Muscle of back (tissue), 11 donors: ENCODE data around the gene ACSS1. TPM values are rescaled to one million over a fixed set of nuclear protein-coding genes. Genes with fewer than 3 reads are reported as not detected.
"Not testable (repeated sequence)": the region's sequence is repeated elsewhere in the genome, so short reads cannot be mapped to it uniquely, and the experiment has no call there.

Experiments
- DNase-seq, 3 donors: peaks; one replicate each; pipeline versions ENCODE4 v3.0.0 to v3.0.0-alpha.2; 2013
- polyA plus RNA-seq, 10 donors: library from polyadenylated mRNA; unstranded; fragments of 120-200 nt; gene quantifications; one replicate each; pipeline ENCODE4 v1.2.1, GENCODE V29; 2013; ENCODE audit not compliant: insufficient read length in 10 of 10

ACSS1 gene
- polyA plus RNA-seq, 10 donors, result 16.3 to 30.2 (median 18.9) TPM

GRCh38 chr20:25013478-25014380 is 44.2 kb downstream of the ACSS1 start:
- DNase-seq, result no peak

GRCh38 chr20:25012616-25013189 is 45.2 kb downstream of the ACSS1 start:
- DNase-seq, result no peak

GRCh38 chr20:25011831-25012241 is 46.1 kb downstream of the ACSS1 start:
- no peak for DNase-seq

- no peak for DNase-seq
Observed at GRCh38 chr20:25011261-25011660, 46.7 kb downstream of the ACSS1 start.

GRCh38 chr20:25009218-25010145 is 48.5 kb downstream of the ACSS1 start:
- DNase-seq, result no peak

- DNase-seq, result no peak
Observed at GRCh38 chr20:25008388-25009217, 49.3 kb downstream of the ACSS1 start.

GRCh38 chr20:25007491-25008305 is 50.2 kb downstream of the ACSS1 start:
- no peak for DNase-seq

GRCh38 chr20:25006431-25007167 is 51.3 kb downstream of the ACSS1 start:
- no peak for DNase-seq

GRCh38 chr20:25005661-25006060 is 52.3 kb downstream of the ACSS1 start:
- no peak for DNase-seq

- peak in 1 of 3 donors; percentile 31 for DNase-seq
Observed at GRCh38 chr20:25005220-25005619, 52.7 kb downstream of the ACSS1 start.

- DNase-seq, result no peak
Observed at GRCh38 chr20:25003002-25003401, 54.9 kb downstream of the ACSS1 start.

GRCh38 chr20:25001323-25001722 is 56.6 kb downstream of the ACSS1 start:
- not testable (repeated sequence) for DNase-seq

GRCh38 chr20:25000268-25000801 is 57.6 kb downstream of the ACSS1 start:
- DNase-seq, result peak in 1 of 3 donors; percentile 70

GRCh38 chr20:24999568-24999967 is 58.4 kb downstream of the ACSS1 start:
- no peak for DNase-seq

- no peak for DNase-seq
Observed at GRCh38 chr20:24998631-24999445, 59.1 kb downstream of the ACSS1 start.

GRCh38 chr20:24998121-24998520 is 59.8 kb downstream of the ACSS1 start:
- no peak for DNase-seq

- no peak for DNase-seq
Observed at GRCh38 chr20:24996449-24997377, 61.2 kb downstream of the ACSS1 start.
